Chondrocyte (in vitro differentiated cells): Measurements from ENCODE around the gene MALRD1. TPM values are rescaled to one million over a fixed set of nuclear protein-coding genes. Genes with fewer than 3 reads are reported as not detected.

Source experiments
- DNase-seq: peaks from one replicate; pipeline ENCODE4 v3.0.0; 2021; ENCODE audit warnings: mixed read lengths, low spot score
- H3K27ac Mint-ChIP-seq: one replicate; pipeline ENCODE4 v1.8.0; 2021; ENCODE audit warnings: mild to moderate bottlenecking, moderate library complexity, mixed read lengths; ENCODE audit not compliant: unreplicated experiment
- H3K27me3 Mint-ChIP-seq: 2 replicates; pipeline ENCODE4 v1.8.0; 2021; ENCODE audit warnings: low read depth, mixed read lengths
- H3K36me3 Mint-ChIP-seq: 2 replicates; pipeline ENCODE4 v1.8.0; 2021; ENCODE audit warnings: low read depth, mixed read lengths
- H3K4me1 Mint-ChIP-seq: 2 replicates; pipeline ENCODE4 v1.8.0; 2021; ENCODE audit warnings: low read depth, mild to moderate bottlenecking, mixed read lengths
- H3K4me3 Mint-ChIP-seq: one replicate; pipeline ENCODE4 v1.8.0; 2021; ENCODE audit warnings: mild to moderate bottlenecking, moderate library complexity, mixed read lengths; ENCODE audit not compliant: unreplicated experiment
- H3K9me3 Mint-ChIP-seq: 2 replicates; pipeline ENCODE4 v1.8.0; 2021; ENCODE audit warnings: low read depth, mixed read lengths
- total RNA-seq: library from RNA; stranded (reverse); gene quantifications from 3 replicates; pipeline ENCODE4 v1.2.1, GENCODE V29; 2021
- TF ChIP-seq, protein P1 (sequence below): fragments of 200-600 bp; sonication (generic); IDR thresholded peaks from 2 replicates; pipeline ENCODE4 v1.5.0; 2021; ENCODE audit warnings: antibody characterized with exemption, mild to moderate bottlenecking, moderate library complexity

Gene MALRD1
- total RNA-seq, 1 donor from 2014 or later, result 0.27 TPM

DNA sequence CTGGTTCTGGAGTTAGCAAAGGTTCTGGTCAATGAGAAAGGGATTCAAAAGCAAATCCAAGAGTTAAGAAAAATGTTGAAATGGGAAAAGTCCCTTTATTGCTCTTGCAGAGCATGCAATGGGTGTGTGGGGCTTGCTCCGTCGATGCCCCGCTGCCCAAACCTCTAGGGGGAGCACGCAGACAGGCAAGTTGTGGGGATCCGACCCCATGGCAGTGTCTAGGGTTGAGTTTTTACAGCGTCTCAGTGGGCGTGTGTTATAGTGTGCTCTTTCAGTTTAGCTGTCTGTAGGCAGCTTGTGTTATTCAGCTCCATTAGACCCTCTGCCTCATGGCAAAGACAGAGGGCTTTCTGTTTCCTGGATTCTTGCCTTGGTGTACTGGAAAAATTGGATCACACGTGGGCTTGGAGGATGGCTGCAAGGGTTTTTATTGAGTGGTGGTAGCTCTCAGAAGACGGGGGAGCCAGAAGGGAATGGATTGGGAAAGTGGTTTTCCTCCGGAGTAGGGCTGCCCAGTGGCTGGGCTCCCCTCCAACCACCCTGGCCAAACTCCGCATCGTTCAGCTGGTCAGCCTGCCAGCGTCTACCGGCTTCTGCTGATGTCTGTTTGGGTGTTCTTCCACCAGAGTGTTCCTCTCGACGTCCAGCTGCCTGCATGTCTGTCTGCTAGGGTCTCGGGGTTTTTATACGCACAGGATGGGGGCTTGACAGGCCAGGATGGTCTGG lies 665.4 kb downstream of the MALRD1 start:
- Mint-ChIP-seq H3K4me1 (no peaks in the 10 kb centered on the region), H3K36me3 (peaks cover 8% of the 10 kb centered on the region), H3K27ac (no peak overlapping the region), H3K9me3 (peaks cover 26% of the 10 kb centered on the region), H3K27me3 (no peaks in the 10 kb centered on the region), H3K4me3 (no peak overlapping the region)
- TF ChIP-seq, protein P1, sequence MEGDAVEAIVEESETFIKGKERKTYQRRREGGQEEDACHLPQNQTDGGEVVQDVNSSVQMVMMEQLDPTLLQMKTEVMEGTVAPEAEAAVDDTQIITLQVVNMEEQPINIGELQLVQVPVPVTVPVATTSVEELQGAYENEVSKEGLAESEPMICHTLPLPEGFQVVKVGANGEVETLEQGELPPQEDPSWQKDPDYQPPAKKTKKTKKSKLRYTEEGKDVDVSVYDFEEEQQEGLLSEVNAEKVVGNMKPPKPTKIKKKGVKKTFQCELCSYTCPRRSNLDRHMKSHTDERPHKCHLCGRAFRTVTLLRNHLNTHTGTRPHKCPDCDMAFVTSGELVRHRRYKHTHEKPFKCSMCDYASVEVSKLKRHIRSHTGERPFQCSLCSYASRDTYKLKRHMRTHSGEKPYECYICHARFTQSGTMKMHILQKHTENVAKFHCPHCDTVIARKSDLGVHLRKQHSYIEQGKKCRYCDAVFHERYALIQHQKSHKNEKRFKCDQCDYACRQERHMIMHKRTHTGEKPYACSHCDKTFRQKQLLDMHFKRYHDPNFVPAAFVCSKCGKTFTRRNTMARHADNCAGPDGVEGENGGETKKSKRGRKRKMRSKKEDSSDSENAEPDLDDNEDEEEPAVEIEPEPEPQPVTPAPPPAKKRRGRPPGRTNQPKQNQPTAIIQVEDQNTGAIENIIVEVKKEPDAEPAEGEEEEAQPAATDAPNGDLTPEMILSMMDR, result no peak
- no peak for DNase-seq

DNA sequence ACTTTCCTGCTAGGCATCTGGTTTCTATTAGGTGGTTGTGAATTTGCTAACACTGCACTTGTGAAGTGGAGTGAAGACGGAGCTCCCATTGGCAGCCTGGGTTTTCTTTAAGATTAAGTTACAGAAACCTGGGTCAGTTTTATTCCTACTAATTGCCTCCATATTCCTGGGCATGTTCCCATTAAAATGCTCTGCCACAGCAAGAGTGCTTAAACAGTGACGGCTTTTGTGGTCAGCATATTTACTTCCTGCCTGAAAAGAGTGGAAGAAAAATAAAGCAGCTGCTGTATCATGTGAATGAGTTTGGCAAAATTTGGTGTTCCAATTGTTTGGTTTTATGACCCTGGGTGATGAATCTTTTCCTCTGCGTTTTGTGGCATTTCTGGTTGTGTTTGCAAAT lies 670.7 kb downstream of the MALRD1 start:
- H3K27me3 Mint-ChIP-seq, result no peaks in the 10 kb centered on the region
- H3K4me3 Mint-ChIP-seq, result no peak overlapping the region
- peaks cover 22% of the 10 kb centered on the region for H3K4me1 Mint-ChIP-seq
- H3K27ac Mint-ChIP-seq, result no peak overlapping the region
- H3K36me3 Mint-ChIP-seq, result no peaks in the 10 kb centered on the region
- no peaks in the 10 kb centered on the region for H3K9me3 Mint-ChIP-seq
- no peak for DNase-seq
- TF ChIP-seq, protein P1, result no peak

DNA sequence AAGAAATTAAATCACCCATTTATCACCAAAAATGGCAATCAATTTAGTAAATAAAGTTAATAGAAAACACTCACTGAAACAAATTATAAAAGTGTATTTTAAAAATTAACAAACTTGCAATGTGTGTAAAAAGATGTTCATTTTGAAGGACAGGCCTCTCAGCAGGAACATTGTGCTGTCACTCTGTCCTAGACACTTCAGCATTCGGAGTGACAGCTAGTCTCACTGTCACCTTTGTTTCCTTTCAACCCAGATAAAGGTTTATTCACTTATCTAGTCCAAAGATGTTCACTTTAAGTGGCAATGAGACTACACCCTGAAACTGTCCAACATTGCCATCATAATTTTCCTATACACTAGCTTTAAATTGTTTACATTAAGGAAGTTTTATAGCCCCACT lies 675.7 kb downstream of the MALRD1 start:
- Mint-ChIP-seq H3K36me3 (no peaks in the 10 kb centered on the region), H3K9me3 (peaks cover 7% of the 10 kb centered on the region), H3K4me3 (no peak overlapping the region), H3K27me3 (no peaks in the 10 kb centered on the region), H3K27ac (no peak overlapping the region), H3K4me1 (peaks cover 20% of the 10 kb centered on the region)
- TF ChIP-seq, protein P1, result no peak
- DNase-seq, result no peak

DNA sequence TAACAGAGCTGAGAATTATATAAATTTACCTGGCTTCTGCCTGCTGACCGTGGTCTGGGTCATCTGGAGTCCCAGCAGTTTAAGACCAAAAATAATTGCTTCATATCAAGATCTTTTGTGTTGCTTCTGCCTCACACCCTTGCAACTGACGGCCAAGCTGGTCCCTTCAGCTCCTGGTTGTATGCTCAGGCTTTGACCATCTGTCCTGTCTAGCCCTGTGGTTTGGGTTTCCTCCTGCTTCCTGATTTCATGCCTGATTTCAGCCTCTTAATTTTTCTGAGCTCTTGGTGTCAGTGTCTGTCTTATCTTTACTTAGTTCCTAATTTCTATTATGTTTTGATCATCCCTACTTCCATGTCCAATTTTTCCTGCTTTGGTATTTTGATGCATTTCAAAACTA lies 679.8 kb downstream of the MALRD1 start:
- Mint-ChIP-seq H3K4me3 (no peak overlapping the region), H3K36me3 (no peaks in the 10 kb centered on the region), H3K27me3 (no peaks in the 10 kb centered on the region), H3K27ac (no peak overlapping the region), H3K4me1 (peaks cover 11% of the 10 kb centered on the region), H3K9me3 (peaks cover 9% of the 10 kb centered on the region)
- DNase-seq, result no peak
- TF ChIP-seq, protein P1, result no peak

DNA sequence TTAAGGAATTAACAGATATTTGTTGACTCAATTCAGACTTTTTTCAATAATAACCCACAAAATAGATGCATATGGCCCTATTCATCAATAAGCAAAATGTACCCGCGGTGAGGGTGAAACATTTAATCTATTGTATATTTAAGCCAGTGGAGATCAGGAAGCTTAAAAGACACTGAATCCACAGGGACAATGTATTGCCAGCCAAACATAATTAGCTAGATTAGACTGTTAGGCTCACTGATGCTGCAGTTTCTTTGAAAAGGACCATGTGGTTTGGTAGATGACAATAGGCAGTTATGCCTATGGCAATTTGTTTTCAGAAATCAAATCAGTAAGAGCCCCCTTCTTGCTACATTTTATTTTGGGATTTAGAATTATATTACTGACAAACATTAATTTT lies 680.4 kb downstream of the MALRD1 start:
- Mint-ChIP-seq H3K4me1 (peaks cover 11% of the 10 kb centered on the region), H3K9me3 (peaks cover 9% of the 10 kb centered on the region), H3K27ac (no peak overlapping the region), H3K27me3 (no peaks in the 10 kb centered on the region), H3K4me3 (no peak overlapping the region), H3K36me3 (no peaks in the 10 kb centered on the region)
- TF ChIP-seq, protein P1, result no peak
- DNase-seq, result no peak
